Parietal lobe (tissue), 1 donor: ENCODE measurements around the gene DHRS12. TPM values are rescaled to one million over a fixed set of nuclear protein-coding genes. Genes with fewer than 3 reads are reported as not detected.

Source experiments
- total RNA-seq: library from RNA; depleted of rRNA; stranded (reverse); fragments of >200 nt; gene quantifications from one replicate; pipeline ENCODE4 v1.2.3, GENCODE V29; 2014

The DHRS12 gene, protein sequence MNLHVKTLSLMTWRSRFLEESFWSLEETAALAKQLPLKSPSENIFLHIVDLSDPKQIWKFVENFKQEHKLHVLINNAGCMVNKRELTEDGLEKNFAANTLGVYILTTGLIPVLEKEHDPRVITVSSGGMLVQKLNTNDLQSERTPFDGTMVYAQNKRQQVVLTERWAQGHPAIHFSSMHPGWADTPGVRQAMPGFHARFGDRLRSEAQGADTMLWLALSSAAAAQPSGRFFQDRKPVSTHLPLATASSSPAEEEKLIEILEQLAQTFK
- total RNA-seq, result 11.0 TPM

GRCh38 chr13:51803422-51804294 is at the start of gene DHRS12:
Gene DHRS12, minus strand, starts transcription at chr13:51804163. Its CDS starts 4,504 bp downstream, at chr13:51799659.

DNA sequence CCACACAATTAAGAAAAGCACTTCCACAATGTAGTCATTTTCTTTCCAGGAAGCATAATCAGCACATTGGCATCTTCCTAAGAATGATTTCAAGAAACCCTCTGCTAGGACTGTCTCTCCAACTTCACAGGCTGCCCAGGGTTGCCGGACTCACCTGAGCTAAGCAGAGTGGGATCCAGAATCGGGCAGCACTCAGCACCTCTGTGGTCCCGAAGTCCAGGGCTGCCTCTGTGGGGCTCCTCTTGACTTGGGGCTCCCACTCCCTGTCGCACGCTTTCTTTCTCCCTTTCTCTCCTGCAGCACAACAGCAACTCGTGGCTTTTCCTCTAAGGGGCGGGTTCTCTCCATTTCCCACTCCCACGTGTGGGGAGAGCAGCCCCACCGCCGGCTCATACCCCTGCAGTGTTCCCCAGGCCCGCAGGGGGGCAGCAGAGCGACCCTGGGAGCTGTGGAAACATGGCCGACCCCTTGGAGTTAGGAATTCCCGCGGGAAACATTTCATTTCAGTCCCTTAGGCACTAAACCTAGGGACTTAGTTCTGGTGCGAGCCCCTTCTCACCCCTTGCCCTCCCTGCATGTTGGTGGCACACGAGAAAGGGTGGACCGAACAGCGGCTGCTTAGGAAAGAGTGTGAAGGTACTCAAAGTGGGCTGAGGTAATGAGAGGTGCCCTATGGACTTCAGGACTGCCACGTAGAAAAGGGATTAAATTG is 41.1 kb upstream of the DHRS12 start, which contains the start of gene TMEM272:
Gene TMEM272, minus strand, starts transcription at position 316 of the 712 bp plus-strand sequence. CDS start 6,647 bp downstream, outside the sequence.

Other genes starting within 250 kb of the DHRS12 start
- 28.5 TPM for gene WDFY2, start 219.7 kb downstream of the DHRS12 start, total RNA-seq
- gene TMEM272, start 41.0 kb upstream of the DHRS12 start, total RNA-seq, result 1.9 TPM
- not detected for gene CCDC70, start 57.8 kb upstream of the DHRS12 start, total RNA-seq
- gene ATP7B, start 207.3 kb upstream of the DHRS12 start, total RNA-seq, result 32.2 TPM
- 34.1 TPM for gene ALG11, start 208.2 kb upstream of the DHRS12 start, total RNA-seq
- gene UTP14C, start 220.5 kb upstream of the DHRS12 start, total RNA-seq, result 24.1 TPM